Stimulated activated CD8-positive, alpha-beta memory T cell treated with anti-CD3 and anti-CD28 coated beads, Interleukin-7, amount 100 ng/mL, for 4 hours (primary cell): Measurements from ENCODE around the gene ATP5F1E.
A peak's percentile ranks its signal among the peaks of the same experiment; 100 is the strongest.
"Not testable (repeated sequence)": the region's sequence is repeated elsewhere in the genome, so short reads cannot be mapped to it uniquely, and the experiment has no call there.

Source experiments
- DNase-seq, 2 donors: peaks; one replicate each; pipeline ENCODE4 v3.0.0-alpha.2; 2020; ENCODE audit warnings: low read depth in 2 of 2

ATP5F1E gene

DNA sequence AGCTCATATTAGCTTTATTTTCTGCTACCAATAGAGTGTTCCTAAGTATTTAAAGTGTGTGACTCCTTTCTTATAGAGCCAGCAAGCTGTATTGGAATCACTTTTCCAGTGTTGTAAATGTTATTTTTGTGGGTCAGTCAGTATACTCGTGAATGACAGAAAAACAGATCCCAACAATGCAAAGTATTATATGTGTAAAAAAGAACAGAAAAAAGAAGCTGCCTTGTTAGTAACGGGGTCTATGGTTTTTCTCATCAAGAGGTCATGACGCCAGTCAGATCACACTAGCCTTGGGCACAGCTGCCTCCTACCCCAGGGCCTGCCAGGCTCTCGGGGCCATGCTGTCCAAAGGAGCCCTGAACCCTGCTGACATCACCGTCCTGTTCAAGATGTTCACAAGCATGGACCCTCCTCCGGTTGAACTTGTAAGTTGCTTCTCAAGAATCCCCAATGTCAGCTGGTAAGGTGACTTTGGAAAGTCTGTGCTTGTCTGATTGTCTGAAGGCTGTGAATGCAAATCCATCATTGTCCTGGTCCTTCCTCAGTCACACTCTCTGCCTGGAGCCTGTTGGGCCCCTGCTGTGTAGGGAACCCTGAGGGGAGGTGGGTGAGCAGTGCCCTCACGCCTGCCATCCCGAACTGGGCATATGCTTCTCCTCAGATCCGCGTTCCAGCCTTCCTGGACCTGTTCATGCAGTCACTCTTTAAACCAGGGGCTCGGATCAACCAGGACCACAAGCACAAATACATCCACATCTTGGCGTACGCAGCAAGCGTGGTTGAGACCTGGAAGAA is 41.3 kb downstream of the ATP5F1E start:
- DNase-seq: no peak

DNA sequence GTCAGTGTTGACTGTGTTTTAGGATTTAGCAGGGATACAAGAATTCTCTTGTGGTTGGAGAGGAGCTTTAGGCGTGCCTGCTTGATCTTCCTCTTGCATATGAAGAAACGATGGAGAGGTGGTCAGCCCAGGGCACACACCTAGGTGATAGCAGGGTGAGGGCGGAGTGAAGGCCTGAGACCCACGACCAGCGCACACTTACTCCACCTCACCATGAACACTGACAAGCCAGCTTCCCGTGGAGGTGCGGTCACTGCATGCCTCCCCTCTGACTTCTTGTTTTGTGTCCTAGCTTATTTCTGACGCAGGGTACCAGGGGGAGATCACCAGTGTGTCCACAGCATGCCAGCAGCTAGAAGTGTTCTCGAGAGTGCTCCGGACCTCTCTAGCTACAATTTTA is 42.9 kb downstream of the ATP5F1E start:
- no peak for DNase-seq

GRCh38 chr20:58988565-58988882 is 43.6 kb downstream of the ATP5F1E start:
- no peak for DNase-seq

- no peak for DNase-seq
These were observed 44.2 kb downstream of the ATP5F1E start for GRCh38 chr20:58987790-58988564.

DNA sequence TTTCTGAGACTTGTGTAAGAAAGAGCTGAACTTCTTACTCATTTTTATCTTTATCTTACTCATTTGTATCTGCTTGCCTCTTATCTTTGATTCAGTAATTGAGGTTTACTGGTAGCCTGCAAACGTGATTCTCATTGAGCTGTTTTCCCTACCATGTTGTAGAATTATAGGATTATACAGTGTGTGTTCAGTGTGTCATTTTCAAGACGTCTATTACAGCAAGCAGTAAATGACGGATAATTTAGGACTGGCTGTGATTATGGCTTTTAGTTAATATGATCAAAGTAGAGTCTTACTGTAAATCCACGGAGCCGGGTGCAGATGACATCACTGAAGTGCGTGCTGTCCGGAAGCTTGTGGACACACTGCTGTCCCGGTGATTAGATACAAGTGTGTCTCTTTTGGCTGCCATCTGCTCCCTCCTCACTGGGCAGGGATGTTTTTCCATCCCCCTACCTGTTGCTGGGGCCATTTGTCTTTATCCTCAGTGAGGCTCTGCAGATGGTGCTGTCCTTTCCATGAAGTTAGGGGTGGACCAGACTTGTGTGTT is 45.1 kb downstream of the ATP5F1E start:
- no peak for DNase-seq

DNA sequence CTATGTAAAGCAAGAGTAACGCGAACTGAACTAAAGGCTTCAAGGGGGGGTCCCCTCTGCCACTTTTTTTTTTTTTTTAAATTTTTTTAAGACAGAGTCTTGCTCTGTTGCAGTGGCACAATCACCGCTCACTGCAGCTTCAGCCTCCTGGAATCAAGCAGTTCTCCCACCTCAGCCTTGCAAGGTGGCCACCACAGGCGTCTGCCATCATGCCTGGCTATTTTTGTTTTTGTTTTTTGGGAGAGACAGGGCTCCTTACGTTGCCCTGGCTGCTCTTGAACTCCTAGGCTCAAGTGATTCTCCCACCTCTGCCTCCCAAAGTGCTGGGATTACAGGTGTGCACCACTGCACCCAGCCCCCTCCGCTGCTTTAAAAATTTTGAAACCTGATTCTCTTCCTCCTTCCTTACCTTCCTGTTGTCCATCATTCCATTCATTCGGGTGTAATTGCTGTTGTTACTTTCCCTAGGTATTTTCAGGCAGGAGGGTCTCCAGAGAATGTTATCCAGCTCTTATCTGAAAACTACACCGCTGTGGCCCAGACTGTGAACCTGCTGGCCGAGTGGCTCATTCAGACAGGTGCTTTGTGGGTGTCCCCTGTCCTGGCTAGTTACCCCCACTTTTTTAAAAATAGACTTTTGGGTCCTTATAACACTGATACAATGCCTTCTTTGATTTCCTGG is 45.7 kb downstream of the ATP5F1E start:
- no peak for DNase-seq

DNA sequence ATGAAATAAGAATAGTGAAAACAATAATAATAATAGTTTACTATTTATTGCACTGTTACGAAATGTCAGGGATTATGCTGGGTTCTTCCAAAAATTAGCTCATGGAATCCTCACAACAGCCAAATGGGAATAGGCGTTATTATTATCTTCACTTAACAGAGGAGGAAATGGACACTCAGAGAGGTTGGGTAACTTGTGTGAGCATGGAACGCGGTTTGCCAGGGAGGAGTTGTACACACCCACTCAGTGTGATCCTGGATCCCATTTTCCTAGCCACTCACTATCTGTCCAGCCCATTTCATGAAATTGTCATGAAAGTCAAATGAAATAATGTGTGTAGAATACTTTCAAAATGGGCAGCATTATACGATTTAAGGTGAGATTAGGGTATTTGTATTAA is 46.5 kb downstream of the ATP5F1E start:
- DNase-seq: no peak

- no peak for DNase-seq
These were observed 47.4 kb downstream of the ATP5F1E start for GRCh38 chr20:58984691-58985090.

- not testable (repeated sequence) for DNase-seq
These were observed 49.0 kb downstream of the ATP5F1E start for GRCh38 chr20:58983115-58983468.

GRCh38 chr20:58982406-58983114 is 49.6 kb downstream of the ATP5F1E start:
- DNase-seq: no peak

DNA sequence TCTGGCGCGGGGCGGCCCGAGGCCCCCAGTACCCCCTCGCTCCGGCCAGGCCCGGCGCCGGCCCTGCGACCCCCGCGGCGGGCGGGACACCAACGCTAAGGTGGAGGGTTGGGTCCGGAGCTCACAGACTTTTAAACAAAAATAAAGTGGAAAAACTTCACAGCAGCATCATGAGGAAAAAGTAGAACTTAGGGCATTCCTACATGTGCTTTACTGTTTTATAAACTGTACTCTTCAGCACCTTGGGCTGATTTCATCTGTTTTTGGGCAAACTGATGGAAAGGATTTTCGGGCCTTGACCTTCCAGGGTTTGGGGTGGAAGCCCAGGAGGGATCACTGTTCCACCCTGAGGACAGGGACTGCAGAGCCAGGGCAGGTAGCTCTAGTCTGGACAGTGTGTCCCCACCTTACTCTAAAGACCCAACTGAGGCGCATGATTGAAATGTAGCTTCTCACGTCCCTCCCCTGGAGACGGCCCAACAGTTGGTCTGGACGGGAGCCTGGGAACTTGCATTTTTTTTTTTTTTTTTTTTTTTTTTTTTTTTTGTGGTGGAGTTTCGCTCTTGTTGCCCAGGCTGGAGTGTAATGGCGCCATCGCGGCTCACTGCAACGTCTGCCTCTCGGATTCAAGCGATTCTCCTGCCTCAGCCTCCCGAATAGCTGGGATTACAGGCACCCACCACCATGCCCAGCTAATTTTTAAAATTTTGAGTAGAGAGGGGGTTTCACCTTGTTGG is 50.3 kb downstream of the ATP5F1E start:
- no peak for DNase-seq

DNA sequence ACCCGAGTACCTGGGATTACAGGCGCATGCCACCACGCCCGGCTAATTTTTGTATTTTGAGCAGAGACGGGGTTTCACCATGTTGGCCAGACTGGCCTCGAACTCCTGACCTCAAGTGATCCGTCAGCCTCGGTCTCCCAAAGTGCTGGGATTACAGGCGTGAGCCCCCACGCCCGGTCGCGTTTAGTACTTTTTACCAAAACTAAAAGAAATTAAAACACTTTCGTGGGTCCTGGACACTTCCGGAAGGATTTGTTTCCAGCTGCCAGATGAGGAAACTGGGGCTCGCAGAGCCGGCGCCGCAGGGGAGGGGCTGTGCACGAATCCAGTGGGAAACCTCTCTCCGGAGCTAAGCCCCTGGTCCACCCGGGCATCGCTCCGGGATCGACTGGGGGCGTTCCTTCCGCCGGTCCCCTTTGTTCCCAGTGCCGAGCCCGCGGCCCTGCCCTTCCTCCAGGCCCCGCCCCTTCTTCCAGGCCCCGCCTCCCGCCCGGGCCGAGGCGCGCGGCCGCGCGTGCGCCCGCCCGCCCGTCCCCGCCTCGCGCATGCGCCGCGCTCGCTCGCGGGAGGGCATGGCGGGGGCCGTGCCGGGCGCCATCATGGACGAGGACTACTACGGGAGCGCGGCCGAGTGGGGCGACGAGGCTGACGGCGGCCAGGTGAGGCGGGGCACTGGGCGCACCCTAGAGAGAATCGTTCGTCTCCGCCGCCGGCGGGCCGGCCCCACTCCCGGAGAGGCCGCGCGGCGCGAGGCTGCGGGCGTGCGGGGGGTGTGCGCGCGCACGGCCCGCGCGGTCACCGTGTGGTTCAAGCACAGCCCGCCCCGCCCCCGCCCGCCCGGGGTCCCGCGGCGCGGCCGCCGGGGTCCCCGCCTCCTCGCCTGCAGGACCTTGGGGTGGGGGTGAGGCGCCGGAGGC is 51.2 kb downstream of the ATP5F1E start, which contains the start of gene NELFCD:
TSS of gene NELFCD (plus strand) at position 546 of the 917 bp plus-strand sequence. CDS start at position 600, 54 bp downstream.
- DNase-seq: peak; percentile 61 to 83

GRCh38 chr20:58978351-58979190 is 53.6 kb downstream of the ATP5F1E start:
- no peak for DNase-seq

DNA sequence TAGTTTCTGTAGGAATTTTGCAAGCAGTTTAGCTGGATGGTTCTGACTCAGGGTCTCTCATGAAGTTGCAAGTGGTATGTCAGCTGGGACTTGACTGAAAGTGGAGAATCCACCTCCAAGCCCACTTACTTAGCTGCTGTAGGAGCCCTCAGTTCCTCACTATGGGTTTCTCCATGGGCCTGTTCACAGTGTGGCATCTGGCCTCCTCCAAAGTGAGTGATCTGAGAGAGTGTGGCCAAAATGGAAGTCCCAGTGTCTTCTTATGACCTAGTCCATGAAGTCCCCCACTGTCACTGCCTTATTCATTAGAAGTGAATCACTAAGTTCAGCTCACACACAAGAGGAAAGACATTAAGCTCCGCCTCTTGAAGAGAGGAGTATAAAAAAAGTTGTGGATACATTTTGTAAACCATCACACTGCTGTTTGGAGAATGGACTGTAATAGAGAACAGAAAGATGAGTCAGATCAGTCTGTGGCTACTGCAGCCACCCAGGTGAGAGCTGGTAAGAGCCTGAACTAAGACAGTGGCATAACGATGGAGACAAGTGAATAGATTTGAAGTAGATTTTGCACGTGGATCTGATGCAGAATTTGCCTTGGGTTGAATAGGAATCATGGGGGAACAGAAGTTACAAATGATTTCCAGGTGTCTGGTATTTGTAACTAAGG is 55.9 kb downstream of the ATP5F1E start:
- DNase-seq: no peak
